ENCODE results near the gene DNAJA2.

The DNAJA2 gene

GRCh38 chr16:46914556-46915201 lies 58.8 kb downstream of the DNAJA2 start:
- Histone ChIP-seq H3K27ac (ENCODE audit: extremely low read depth, low read depth, low read length) (no peak overlapping the region), H3K36me3 (ENCODE audit: control insufficient read depth in 2 of 2, insufficient read depth in 1 of 2, low read length in 2 of 2) (peaks cover 21 to 76% of the 10 kb centered on the region in 2 experiments; a peak in 2 of 3 replicates), H3K9me3 (ENCODE audit: control insufficient read depth, insufficient read depth, low read depth, low read length) (no peaks in the 10 kb centered on the region), H3K4me3 (ENCODE audit: low read depth, low read length) (no peak overlapping the region), H3K4me1 (ENCODE audit: control insufficient read depth, insufficient read depth, low read length) (no peaks in the 10 kb centered on the region)
- ChIA-PET POLR2A (interaction anchor here (0.6 to 1.0 kb wide), 2 partner anchors 12 to 89 kb away, joined by 3 to 8 read pairs; no protein-coding TSS in a partner anchor), CTCF (interaction anchor here (0.5 to 4.1 kb wide), 3 partner anchors 18 to 308 kb away, joined by 3 to 23 read pairs (median 3); no protein-coding TSS in a partner anchor)
- TF ChIP-seq ZBTB6 (tag by site-specific recombination; IDR thresholded peaks at IDR 0.05) = no peak

GRCh38 chr16:46911650-46912049 lies 61.8 kb downstream of the DNAJA2 start:
- CTCF ChIA-PET = interaction anchor here (1.0 to 4.1 kb wide), 3 partner anchors 9 to 58 kb away, joined by 3 to 23 read pairs (median 3); no protein-coding TSS in a partner anchor
- Histone ChIP-seq H3K9me3 (ENCODE audit: control insufficient read depth, insufficient read depth, low read depth, low read length) (no peaks in the 10 kb centered on the region), H3K4me3 (ENCODE audit: low read depth, low read length) (no peak overlapping the region), H3K36me3 (ENCODE audit: control insufficient read depth in 2 of 2, insufficient read depth in 1 of 2, low read length in 2 of 2) (peaks cover 21 to 68% of the 10 kb centered on the region in 2 experiments; a peak in 2 of 3 replicates), H3K27ac (ENCODE audit: extremely low read depth, low read depth, low read length) (no peak overlapping the region), H3K4me1 (ENCODE audit: control insufficient read depth, insufficient read depth, low read length) (no peaks in the 10 kb centered on the region)
- POLR2A ChIA-PET = no interaction called here
- TF ChIP-seq ZNF148 (tag by site-specific recombination; IDR thresholded peaks at IDR 0.05; ENCODE audit: borderline replicate concordance) = no peak
- no peak for TF ChIP-seq ZNF501 (tag by site-specific recombination; IDR thresholded peaks at IDR 0.05)
- no peak for TF ChIP-seq ZBTB6 (tag by site-specific recombination; IDR thresholded peaks at IDR 0.05)
- no peak for TF ChIP-seq ZSCAN18 (tag by site-specific recombination; IDR thresholded peaks at IDR 0.05)
- no peak for TF ChIP-seq ZNF138 (tag by site-specific recombination; IDR thresholded peaks at IDR 0.05; ENCODE audit: borderline replicate concordance)
- no peak for TF ChIP-seq ZNF26 (tag by site-specific recombination; IDR thresholded peaks at IDR 0.05)
- TF ChIP-seq KLF16 (tag by site-specific recombination; IDR thresholded peaks at IDR 0.05) = no peak
- TF ChIP-seq REPIN1 (tag by site-specific recombination; IDR thresholded peaks at IDR 0.05; ENCODE audit: low read depth) = no peak
- no peak for TF ChIP-seq ZNF10 (tag by site-specific recombination; IDR thresholded peaks at IDR 0.05)
- TF ChIP-seq GFI1B (tag by site-specific recombination; IDR thresholded peaks at IDR 0.05) = no peak
- TF ChIP-seq SCRT2 (tag by site-specific recombination; IDR thresholded peaks at IDR 0.05) = no peak
- TF ChIP-seq ZNF518A (tag by site-specific recombination; conservative IDR thresholded peaks at IDR 0.05; ENCODE audit: low read depth) = no peak
- no peak for TF ChIP-seq WT1 (tag by site-specific recombination; IDR thresholded peaks at IDR 0.05)
- no peak for TF ChIP-seq ZBTB17 (tag by site-specific recombination; IDR thresholded peaks at IDR 0.05)
- TF ChIP-seq ZNF596 (tag by site-specific recombination; IDR thresholded peaks at IDR 0.05) = no peak
- TF ChIP-seq ZBTB1 (tag by site-specific recombination; IDR thresholded peaks at IDR 0.05) = no peak
- no peak for TF ChIP-seq ZNF394 (tag by site-specific recombination; IDR thresholded peaks at IDR 0.05; ENCODE audit: borderline replicate concordance)
- no peak for TF ChIP-seq ZFP41 (tag by site-specific recombination; IDR thresholded peaks at IDR 0.05; ENCODE audit: borderline replicate concordance)
- TF ChIP-seq ZNF239 (tag by site-specific recombination; IDR thresholded peaks at IDR 0.05) = no peak
- TF ChIP-seq ZNF24 (tag by site-specific recombination; IDR thresholded peaks at IDR 0.05) = no peak

Measured in HEK293 (cell line).